Esophagus squamous epithelium (tissue), 5 donors: ENCODE results near the gene SETD1B. TPM values are rescaled to one million over a fixed set of nuclear protein-coding genes. Genes with fewer than 3 reads are reported as not detected.

Source experiments
- DNase-seq: peaks from one replicate; lab custom pipeline; 2025; lab: John Stamatoyannopoulos, UW
- H3K27ac ChIP-seq, 4 donors: fragments of 200-600 bp; sonication (generic); one replicate each; pipeline ENCODE4 v1.5.1; 2016 to 2019; ENCODE audit warnings: mild to moderate bottlenecking in 1 of 4
- H3K27me3 ChIP-seq, 4 donors: fragments of 200-600 bp; sonication (generic); 1 replicate in 3 of 4; 2 replicates in 1 of 4; pipeline versions ENCODE4 v1.5.1 to v1.6.0; 2017 to 2021; ENCODE audit warnings: antibody characterized with exemption in 1 of 4
- H3K36me3 ChIP-seq, 3 donors: fragments of 200-600 bp; sonication (generic); one replicate each; pipeline ENCODE4 v1.5.1; 2016 to 2019
- H3K4me1 ChIP-seq, 3 donors: fragments of 200-600 bp; sonication (generic); one replicate each; pipeline ENCODE4 v1.5.1; 2017 to 2019
- H3K4me3 ChIP-seq, 4 donors: fragments of 200-600 bp; sonication (generic); 1 replicate in 3 of 4; 2 replicates in 1 of 4; pipeline ENCODE4 v1.5.1; 2016 to 2019; ENCODE audit warnings: mild to moderate bottlenecking in 2 of 4, moderate library complexity in 1 of 4
- H3K9me3 ChIP-seq, 3 donors: fragments of 200-600 bp; sonication (generic); one replicate each; pipeline ENCODE4 v1.5.1; 2016 to 2019
- POLR2A ChIP-seq, 4 donors: fragments of 450-650 bp; IDR thresholded peaks; one replicate each; pipeline ENCODE4 v1.6.1; 2017; ENCODE audit warnings: antibody characterized with exemption in 4 of 4, mild to moderate bottlenecking in 4 of 4, moderate library complexity in 3 of 4
- WGBS, 2 donors: methylation state at CpG; one replicate each; pipeline ENCODE4 v1.1.5; 2018; 5-methylcytosine and 5-hydroxymethylcytosine counted together
- intact Hi-C: fragments of 100-400 bp; cut with DNase I; formaldehyde crosslinking; loops from one replicate; pipeline ENCODE4 v1.15.0; 2022
- total RNA-seq, 4 donors: library from RNA; depleted of rRNA; stranded (reverse); fragments of >200 nt; gene quantifications; one replicate each; pipeline ENCODE4 v1.1.0, GENCODE V29; 2016
- TF ChIP-seq, protein P1 (sequence below), 6 experiments: fragments of 450-650 bp in 4 of 6; fragments of 200-600 bp in 2 of 6; sonication (generic) in 2 of 6; IDR thresholded peaks; one replicate each; pipeline ENCODE4 v1.5.1; 2016 to 2019; ENCODE audit warnings: antibody characterized with exemption in 6 of 6, mild to moderate bottlenecking in 4 of 6, moderate library complexity in 4 of 6
- donor health status: DM: yes; HTN: yes; CAD: no.

The SETD1B gene
- total RNA-seq, 4 donors from 2014 or later: 5.6 to 14.4 (median 10.6) TPM

DNA sequence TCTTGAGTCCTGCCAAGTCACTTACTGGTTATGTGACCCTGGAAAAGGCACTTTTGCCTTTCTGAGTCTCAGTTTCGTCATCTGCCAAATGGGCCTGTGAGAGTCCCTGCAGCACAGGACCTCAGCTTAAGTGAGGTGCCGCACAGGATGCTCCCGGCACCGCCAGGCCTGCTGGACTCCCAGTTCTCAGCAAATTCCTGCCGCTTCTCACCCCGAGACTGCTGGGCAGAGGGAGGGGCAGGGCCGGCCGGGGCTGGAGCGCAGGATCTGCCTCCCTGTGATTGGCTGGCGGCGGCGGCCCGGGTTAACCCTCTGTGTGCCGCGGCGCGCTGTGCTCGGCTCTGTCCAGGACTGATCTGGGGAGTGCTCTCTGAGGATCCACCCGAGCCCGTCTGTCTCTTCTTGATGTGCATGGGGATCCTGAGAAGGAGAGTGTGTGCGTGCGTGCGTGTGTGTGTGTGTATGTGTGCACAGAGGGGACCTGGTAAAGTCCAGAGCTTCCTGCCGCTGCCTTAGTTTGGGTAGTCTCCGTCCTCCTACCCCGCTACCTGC, 8.6 kb downstream of the SETD1B start:
- peaks cover 42 to 93% (median 44%) of the 10 kb centered on the region in 3 donors for H3K36me3 ChIP-seq
- DNase-seq: no peak
- intact Hi-C loops: loop anchor here (10.0 kb wide), 1 partner anchor 72 kb away; the partner anchor contains the start of gene PSMD9
- H3K27me3 ChIP-seq: no peaks in the 10 kb centered on the region
- peak overlapping the region; percentile 47 to 80 (median 66) for H3K27ac ChIP-seq
- 21 to 39% methylated on average over 6 to 10 of the region's 26 CpGs for WGBS, 2 donors
- TF ChIP-seq POLR2A (IDR thresholded peaks at IDR 0.05): no peak
- TF ChIP-seq, protein P1, sequence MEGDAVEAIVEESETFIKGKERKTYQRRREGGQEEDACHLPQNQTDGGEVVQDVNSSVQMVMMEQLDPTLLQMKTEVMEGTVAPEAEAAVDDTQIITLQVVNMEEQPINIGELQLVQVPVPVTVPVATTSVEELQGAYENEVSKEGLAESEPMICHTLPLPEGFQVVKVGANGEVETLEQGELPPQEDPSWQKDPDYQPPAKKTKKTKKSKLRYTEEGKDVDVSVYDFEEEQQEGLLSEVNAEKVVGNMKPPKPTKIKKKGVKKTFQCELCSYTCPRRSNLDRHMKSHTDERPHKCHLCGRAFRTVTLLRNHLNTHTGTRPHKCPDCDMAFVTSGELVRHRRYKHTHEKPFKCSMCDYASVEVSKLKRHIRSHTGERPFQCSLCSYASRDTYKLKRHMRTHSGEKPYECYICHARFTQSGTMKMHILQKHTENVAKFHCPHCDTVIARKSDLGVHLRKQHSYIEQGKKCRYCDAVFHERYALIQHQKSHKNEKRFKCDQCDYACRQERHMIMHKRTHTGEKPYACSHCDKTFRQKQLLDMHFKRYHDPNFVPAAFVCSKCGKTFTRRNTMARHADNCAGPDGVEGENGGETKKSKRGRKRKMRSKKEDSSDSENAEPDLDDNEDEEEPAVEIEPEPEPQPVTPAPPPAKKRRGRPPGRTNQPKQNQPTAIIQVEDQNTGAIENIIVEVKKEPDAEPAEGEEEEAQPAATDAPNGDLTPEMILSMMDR (IDR thresholded peaks at IDR 0.05): no peak
- H3K9me3 ChIP-seq: no peaks in the 10 kb centered on the region
- H3K4me3 ChIP-seq: peak overlapping the region; percentile 46 to 62 (median 61)
- H3K4me1 ChIP-seq: peaks cover 37 to 55% (median 39%) of the 10 kb centered on the region in 3 donors

- peaks cover 34 to 47% (median 36%) of the 10 kb centered on the region in 3 donors for H3K4me1 ChIP-seq
- H3K27ac ChIP-seq: peak overlapping the region; percentile 47 to 80 (median 66)
- no peaks in the 10 kb centered on the region for H3K27me3 ChIP-seq
- DNase-seq: no peak
- H3K4me3 ChIP-seq: peak overlapping the region; percentile 46 to 62 (median 61)
- no peaks in the 10 kb centered on the region for H3K9me3 ChIP-seq
- no peak for TF ChIP-seq POLR2A (IDR thresholded peaks at IDR 0.05)
- TF ChIP-seq, protein P1 (IDR thresholded peaks at IDR 0.05): no peak
- H3K36me3 ChIP-seq: peaks cover 50 to 93% (median 53%) of the 10 kb centered on the region in 3 donors
- WGBS, 2 donors: 28 to 31% methylated on average over 6 to 9 of the region's 25 CpGs
- intact Hi-C loops: loop anchor here (10.0 kb wide), 1 partner anchor 72 kb away; the partner anchor contains the start of gene PSMD9
Measured at GRCh38 chr12:121812921-121813896, 9.4 kb downstream of the SETD1B start.

DNA sequence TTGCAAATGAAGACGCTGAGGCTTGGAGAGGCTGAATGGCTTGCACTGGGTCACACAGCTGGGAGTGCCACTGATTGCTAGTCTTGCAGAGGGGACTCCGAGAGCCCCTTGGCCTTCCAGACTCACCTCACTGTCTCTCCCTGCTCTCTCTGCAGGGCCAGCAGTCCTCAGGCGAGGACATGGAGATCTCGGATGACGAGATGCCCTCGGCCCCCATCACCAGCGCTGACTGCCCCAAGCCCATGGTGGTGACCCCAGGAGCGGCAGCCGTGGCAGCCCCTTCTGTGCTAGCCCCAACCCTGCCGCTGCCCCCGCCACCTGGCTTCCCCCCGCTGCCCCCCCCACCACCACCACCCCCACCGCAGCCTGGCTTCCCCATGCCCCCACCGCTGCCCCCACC, 10.1 kb downstream of the SETD1B start:
- Histone ChIP-seq H3K27ac (no peak overlapping the region), H3K36me3 (peaks cover 54 to 93% (median 57%) of the 10 kb centered on the region in 3 donors), H3K27me3 (no peaks in the 10 kb centered on the region), H3K4me1 (peaks cover 34 to 45% (median 36%) of the 10 kb centered on the region in 3 donors), H3K9me3 (no peaks in the 10 kb centered on the region), H3K4me3 (no peak overlapping the region)
- WGBS, 2 donors: 89 to 95% methylated on average over 4 to 5 of the region's 14 CpGs
- TF ChIP-seq POLR2A (IDR thresholded peaks at IDR 0.05): no peak
- TF ChIP-seq, protein P1 (IDR thresholded peaks at IDR 0.05): no peak
- intact Hi-C loops: loop anchor here (10.0 kb wide), 1 partner anchor 71 kb away; the partner anchor contains the start of gene PSMD9
- DNase-seq: no peak

DNA sequence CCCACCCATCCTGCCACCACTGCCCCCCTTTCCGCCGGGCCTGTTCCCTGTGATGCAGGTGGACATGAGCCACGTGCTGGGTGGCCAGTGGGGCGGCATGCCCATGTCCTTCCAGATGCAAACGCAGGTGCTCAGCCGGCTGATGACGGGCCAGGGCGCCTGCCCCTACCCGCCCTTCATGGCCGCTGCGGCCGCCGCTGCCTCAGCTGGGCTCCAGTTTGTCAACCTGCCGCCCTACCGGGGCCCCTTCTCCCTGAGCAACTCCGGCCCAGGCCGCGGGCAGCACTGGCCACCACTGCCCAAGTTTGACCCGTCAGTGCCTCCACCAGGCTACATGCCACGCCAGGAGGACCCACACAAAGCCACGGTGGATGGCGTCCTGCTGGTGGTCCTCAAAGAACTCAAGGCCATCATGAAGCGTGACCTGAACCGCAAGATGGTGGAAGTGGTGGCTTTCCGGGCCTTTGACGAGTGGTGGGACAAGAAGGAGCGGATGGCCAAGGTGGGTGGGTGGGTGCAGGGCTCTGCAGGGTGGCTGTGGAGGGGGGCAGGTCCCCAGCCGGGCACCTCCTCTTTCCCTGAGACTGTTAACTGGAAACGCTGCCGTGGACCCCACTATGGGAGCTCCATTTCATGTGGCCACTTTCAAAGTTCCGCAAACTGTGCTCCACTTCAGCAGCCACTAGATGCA, 10.8 kb downstream of the SETD1B start:
- intact Hi-C loops: loop anchor here (10.0 kb wide), 1 partner anchor 70 kb away; the partner anchor contains the start of gene PSMD9
- no peaks in the 10 kb centered on the region for H3K9me3 ChIP-seq
- H3K36me3 ChIP-seq: peaks cover 60 to 93% (median 63%) of the 10 kb centered on the region in 3 donors
- DNase-seq: no peak
- no peaks in the 10 kb centered on the region for H3K27me3 ChIP-seq
- H3K4me1 ChIP-seq: peaks cover 34 to 45% (median 36%) of the 10 kb centered on the region in 3 donors
- H3K4me3 ChIP-seq: no peak overlapping the region
- 97% methylated on average over 6 of the region's 31 CpGs for WGBS, 2 donors
- TF ChIP-seq, protein P1 (IDR thresholded peaks at IDR 0.05): no peak
- TF ChIP-seq POLR2A (IDR thresholded peaks at IDR 0.05): no peak
- no peak overlapping the region for H3K27ac ChIP-seq
